GM12801 (cell line): ENCODE measurements around the gene KCND3.

Experiments
- CTCF ChIP-seq: IDR thresholded peaks from one replicate; pipeline ENCODE4 v1.5.1; 2011; ENCODE audit warnings: control low read depth; ENCODE audit not compliant: insufficient read length; ENCODE audit errors: extremely low read depth

Gene KCND3

GRCh38 chr1:111989531-111990025 is at the start of gene KCND3:
Gene KCND3, minus strand, starts transcription at chr1:111989668.
- TF ChIP-seq CTCF = no peak

- TF ChIP-seq CTCF = no peak
These were observed 44.8 kb upstream of the KCND3 start for GRCh38 chr1:112034277-112034676.

GRCh38 chr1:112033439-112034120 is 44.1 kb upstream of the KCND3 start:
- TF ChIP-seq CTCF = no peak

GRCh38 chr1:112030157-112030556 is 40.7 kb upstream of the KCND3 start:
- no peak for TF ChIP-seq CTCF

GRCh38 chr1:112027696-112028095 is 38.2 kb upstream of the KCND3 start:
- TF ChIP-seq CTCF = no peak

- no peak for TF ChIP-seq CTCF
These were observed 37.0 kb upstream of the KCND3 start for GRCh38 chr1:112026501-112026900.

GRCh38 chr1:112026016-112026415 is 36.5 kb upstream of the KCND3 start:
- TF ChIP-seq CTCF = no peak
